Measurements from ENCODE around the gene SYNGR2. TPM values are rescaled to one million over a fixed set of nuclear protein-coding genes. Genes with fewer than 3 reads are reported as not detected.

The SYNGR2 gene
- total and polyA plus RNA-seq, 7 donors: 14.7 to 280 (median 23.5) TPM

- H3K4me3 ChIP-seq: no peak overlapping the region
- no peaks in the 10 kb centered on the region for H3K27me3 ChIP-seq
- no peak overlapping the region for H3K27ac ChIP-seq
- peaks cover 0 to 12% (median 10%) of the 10 kb centered on the region in 4 donors for H3K4me1 ChIP-seq
- H3K9me3 ChIP-seq: no peaks in the 10 kb centered on the region
- no peaks in the 10 kb centered on the region for H3K36me3 ChIP-seq
- WGBS, 2 donors: 63 to 75% methylated on average over 22 of the region's 22 CpGs
- DNase-seq: no peak
- intact Hi-C loops (cut with DNase I): no loop called here
- TF ChIP-seq POLR2A (IDR thresholded peaks at IDR 0.05): no peak
- TF ChIP-seq POLR2AphosphoS5 (IDR thresholded peaks at IDR 0.05): no peak
- TF ChIP-seq CTCF (IDR thresholded peaks at IDR 0.05): no peak
- TF ChIP-seq EP300 (IDR thresholded peaks at IDR 0.05): no peak
Observed at GRCh38 chr17:78163881-78164747, 4.3 kb upstream of the SYNGR2 start.

GRCh38 chr17:78164748-78165607 is 3.4 kb upstream of the SYNGR2 start:
- Histone ChIP-seq H3K27me3 (no peaks in the 10 kb centered on the region), H3K9me3 (no peaks in the 10 kb centered on the region), H3K36me3 (no peaks in the 10 kb centered on the region), H3K27ac (no peak overlapping the region), H3K4me3 (no peak overlapping the region), H3K4me1 (peaks cover 0 to 20% (median 17%) of the 10 kb centered on the region in 4 donors)
- 92 to 94% methylated on average over 16 of the region's 16 CpGs for WGBS, 2 donors
- DNase-seq: no peak
- no peak for TF ChIP-seq CTCF (IDR thresholded peaks at IDR 0.05)
- no peak for TF ChIP-seq EP300 (IDR thresholded peaks at IDR 0.05)
- no peak for TF ChIP-seq POLR2AphosphoS5 (IDR thresholded peaks at IDR 0.05)
- TF ChIP-seq POLR2A (IDR thresholded peaks at IDR 0.05): no peak
- intact Hi-C loops (cut with DNase I): no loop called here

- no peak for DNase-seq
- Histone ChIP-seq H3K4me3 (no peak overlapping the region), H3K9me3 (no peaks in the 10 kb centered on the region), H3K4me1 (peaks cover 0 to 21% (median 17%) of the 10 kb centered on the region in 4 donors), H3K27ac (no peak overlapping the region), H3K36me3 (no peaks in the 10 kb centered on the region), H3K27me3 (no peaks in the 10 kb centered on the region)
- TF ChIP-seq EP300 (IDR thresholded peaks at IDR 0.05): no peak
- no peak for TF ChIP-seq CTCF (IDR thresholded peaks at IDR 0.05)
- TF ChIP-seq POLR2AphosphoS5 (IDR thresholded peaks at IDR 0.05): no peak
- 21 to 53% methylated on average over 6 of the region's 6 CpGs for WGBS, 2 donors
- intact Hi-C loops (cut with DNase I): no loop called here
Observed at GRCh38 chr17:78166416-78166815, 2.0 kb upstream of the SYNGR2 start.

- Histone ChIP-seq H3K27me3 (no peaks in the 10 kb centered on the region), H3K27ac (peak overlapping the region; percentile 75 to 92 (median 76)), H3K4me3 (peak overlapping the region; percentile 52 to 89 (median 70)), H3K4me1 (peaks cover 0 to 44% (median 39%) of the 10 kb centered on the region in 4 donors), H3K9me3 (no peaks in the 10 kb centered on the region), H3K36me3 (no peaks in the 10 kb centered on the region)
- 2 to 9% methylated on average over 38 of the region's 38 CpGs for WGBS, 2 donors
- no peak for TF ChIP-seq POLR2A (IDR thresholded peaks at IDR 0.05)
- no peak for TF ChIP-seq POLR2AphosphoS5 (IDR thresholded peaks at IDR 0.05)
- no peak for TF ChIP-seq CTCF (IDR thresholded peaks at IDR 0.05)
- TF ChIP-seq EP300 (IDR thresholded peaks at IDR 0.05): no peak
- DNase-seq: no peak
- intact Hi-C loops (cut with DNase I): no loop called here
Observed at GRCh38 chr17:78168903-78169793, 767 bp downstream of the SYNGR2 start.
